OCI-LY1 (cell line): ENCODE measurements around the gene ORAI3.

Experiments
- CTCF ChIP-seq: fragments of 200-600 bp; sonication (generic), shearing (Covaris generic); IDR thresholded peaks from 2 replicates; pipeline ENCODE4 v1.5.1; 2017; ENCODE audit warnings: mild to moderate bottlenecking, antibody characterized with exemption, low read length, moderate library complexity, mixed read lengths
- EZH2 ChIP-seq: fragments of 200-600 bp; sonication (generic), shearing (Covaris generic); IDR thresholded peaks from 2 replicates; pipeline ENCODE4 v1.8.0; 2017; ENCODE audit warnings: borderline replicate concordance, mixed run types, mild to moderate bottlenecking, antibody characterized with exemption, low read length, moderate library complexity, mixed read lengths

GRCh38 chr16:30984669-30985400 is 36.0 kb downstream of the ORAI3 start, which contains the start of gene HSD3B7:
- peak; percentile 90 for TF ChIP-seq CTCF
- no peak for TF ChIP-seq EZH2
